ENCODE data around the gene SBK3.

DNA sequence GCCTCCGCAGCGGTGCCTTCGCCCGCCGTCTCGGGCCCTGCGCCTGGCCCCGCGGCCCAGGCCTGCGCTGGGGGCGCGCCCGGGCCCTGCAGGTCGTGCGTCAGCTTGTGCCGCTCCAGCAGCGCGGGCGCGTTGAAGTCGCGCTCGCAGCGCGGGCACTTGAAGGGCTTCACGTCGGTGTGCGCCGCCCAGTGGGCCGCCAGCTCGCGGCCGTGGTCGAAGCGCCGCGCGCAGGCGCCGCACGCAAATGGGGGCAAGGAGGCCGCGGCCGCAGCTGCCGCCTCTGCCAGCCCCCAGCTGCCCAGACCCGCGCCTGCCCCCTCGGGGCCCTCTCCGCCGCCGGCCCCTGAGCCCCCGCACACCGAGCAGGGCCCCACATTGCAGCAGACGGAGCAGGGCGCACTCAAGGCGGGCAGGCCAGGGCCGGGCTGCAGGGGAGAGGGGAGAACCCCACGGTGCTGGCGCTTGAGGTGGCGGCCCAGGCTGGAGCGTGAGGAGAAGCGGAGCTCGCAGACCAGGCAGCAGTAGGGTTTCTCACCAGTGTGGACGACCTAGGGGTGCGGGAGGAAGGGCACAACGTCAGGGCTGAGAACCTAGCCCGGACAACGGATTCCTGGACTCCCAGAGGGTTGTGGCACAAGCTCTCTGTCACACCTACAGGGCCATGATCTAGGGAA is 47.9 kb upstream of the SBK3 start:
- no peak for TF ChIP-seq POLR2A (IDR thresholded peaks at IDR 0.05)
- TF ChIP-seq, protein P1, sequence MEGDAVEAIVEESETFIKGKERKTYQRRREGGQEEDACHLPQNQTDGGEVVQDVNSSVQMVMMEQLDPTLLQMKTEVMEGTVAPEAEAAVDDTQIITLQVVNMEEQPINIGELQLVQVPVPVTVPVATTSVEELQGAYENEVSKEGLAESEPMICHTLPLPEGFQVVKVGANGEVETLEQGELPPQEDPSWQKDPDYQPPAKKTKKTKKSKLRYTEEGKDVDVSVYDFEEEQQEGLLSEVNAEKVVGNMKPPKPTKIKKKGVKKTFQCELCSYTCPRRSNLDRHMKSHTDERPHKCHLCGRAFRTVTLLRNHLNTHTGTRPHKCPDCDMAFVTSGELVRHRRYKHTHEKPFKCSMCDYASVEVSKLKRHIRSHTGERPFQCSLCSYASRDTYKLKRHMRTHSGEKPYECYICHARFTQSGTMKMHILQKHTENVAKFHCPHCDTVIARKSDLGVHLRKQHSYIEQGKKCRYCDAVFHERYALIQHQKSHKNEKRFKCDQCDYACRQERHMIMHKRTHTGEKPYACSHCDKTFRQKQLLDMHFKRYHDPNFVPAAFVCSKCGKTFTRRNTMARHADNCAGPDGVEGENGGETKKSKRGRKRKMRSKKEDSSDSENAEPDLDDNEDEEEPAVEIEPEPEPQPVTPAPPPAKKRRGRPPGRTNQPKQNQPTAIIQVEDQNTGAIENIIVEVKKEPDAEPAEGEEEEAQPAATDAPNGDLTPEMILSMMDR (IDR thresholded peaks at IDR 0.05): no peak
